ENCODE data around the gene RMND5A.

RMND5A gene

DNA sequence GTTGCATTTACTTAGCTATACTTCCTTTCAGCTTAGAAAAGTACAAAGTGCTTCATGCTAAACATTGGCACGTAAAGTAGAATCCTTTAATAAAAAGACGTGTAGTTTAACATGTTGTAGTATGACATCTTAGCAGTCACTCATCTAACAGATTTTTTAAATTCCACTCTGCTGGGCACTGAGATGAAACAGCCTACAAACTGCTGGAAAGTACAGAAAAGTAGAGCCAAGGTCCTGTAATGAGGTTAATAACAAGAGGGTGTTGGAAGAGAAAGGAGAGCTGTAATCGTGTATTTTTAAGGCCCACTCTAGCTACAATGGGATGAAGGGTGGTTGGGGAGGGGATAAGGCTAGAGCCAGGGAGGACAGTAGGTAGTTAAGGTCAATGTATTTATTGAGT is 59.9 kb downstream of the RMND5A start:
- CTCF ChIA-PET, result interaction anchor here (0.6 to 1.9 kb wide), 4 partner anchors 9 to 30 kb away, joined by 3 to 9 read pairs (median 4); no protein-coding TSS in a partner anchor
- Histone ChIP-seq H3K27ac (ENCODE audit: extremely low read depth, low read depth, low read length) (no peak overlapping the region), H3K9me3 (ENCODE audit: control insufficient read depth, insufficient read depth, low read depth, low read length) (no peaks in the 10 kb centered on the region), H3K36me3 (ENCODE audit: control insufficient read depth in 2 of 2, insufficient read depth in 1 of 2, low read length in 2 of 2) (peaks cover 0 to 18% of the 10 kb centered on the region in 2 experiments; a peak in 1 of 3 replicates), H3K4me1 (ENCODE audit: control insufficient read depth, insufficient read depth, low read length) (no peaks in the 10 kb centered on the region), H3K4me3 (ENCODE audit: low read depth, low read length) (no peak overlapping the region)
- TF ChIP-seq MEIS1 (CRISPR knock-in tag; IDR thresholded peaks at IDR 0.05; ENCODE audit: borderline replicate concordance), result no peak
- POLR2A ChIA-PET, result no interaction called here

- no peaks in the 10 kb centered on the region for H3K4me1 ChIP-seq (ENCODE audit: control insufficient read depth, insufficient read depth, low read length)
- no peak overlapping the region for H3K27ac ChIP-seq (ENCODE audit: extremely low read depth, low read depth, low read length)
- H3K9me3 ChIP-seq (ENCODE audit: control insufficient read depth, insufficient read depth, low read depth, low read length), result no peaks in the 10 kb centered on the region
- TF ChIP-seq ZNF558 (tag by site-specific recombination; IDR thresholded peaks at IDR 0.05) (no peak), ZNF692 (tag by site-specific recombination; IDR thresholded peaks at IDR 0.05) (no peak), ZNF560 (tag by site-specific recombination; IDR thresholded peaks at IDR 0.05; ENCODE audit: borderline replicate concordance) (no peak), ZNF350 (tag by site-specific recombination; IDR thresholded peaks at IDR 0.05) (no peak), ZSCAN16 (tag by site-specific recombination; IDR thresholded peaks at IDR 0.05) (no peak), ZNF202 (tag by site-specific recombination; IDR thresholded peaks at IDR 0.05; ENCODE audit: borderline replicate concordance) (no peak)
- TF ChIP-seq, protein P1, sequence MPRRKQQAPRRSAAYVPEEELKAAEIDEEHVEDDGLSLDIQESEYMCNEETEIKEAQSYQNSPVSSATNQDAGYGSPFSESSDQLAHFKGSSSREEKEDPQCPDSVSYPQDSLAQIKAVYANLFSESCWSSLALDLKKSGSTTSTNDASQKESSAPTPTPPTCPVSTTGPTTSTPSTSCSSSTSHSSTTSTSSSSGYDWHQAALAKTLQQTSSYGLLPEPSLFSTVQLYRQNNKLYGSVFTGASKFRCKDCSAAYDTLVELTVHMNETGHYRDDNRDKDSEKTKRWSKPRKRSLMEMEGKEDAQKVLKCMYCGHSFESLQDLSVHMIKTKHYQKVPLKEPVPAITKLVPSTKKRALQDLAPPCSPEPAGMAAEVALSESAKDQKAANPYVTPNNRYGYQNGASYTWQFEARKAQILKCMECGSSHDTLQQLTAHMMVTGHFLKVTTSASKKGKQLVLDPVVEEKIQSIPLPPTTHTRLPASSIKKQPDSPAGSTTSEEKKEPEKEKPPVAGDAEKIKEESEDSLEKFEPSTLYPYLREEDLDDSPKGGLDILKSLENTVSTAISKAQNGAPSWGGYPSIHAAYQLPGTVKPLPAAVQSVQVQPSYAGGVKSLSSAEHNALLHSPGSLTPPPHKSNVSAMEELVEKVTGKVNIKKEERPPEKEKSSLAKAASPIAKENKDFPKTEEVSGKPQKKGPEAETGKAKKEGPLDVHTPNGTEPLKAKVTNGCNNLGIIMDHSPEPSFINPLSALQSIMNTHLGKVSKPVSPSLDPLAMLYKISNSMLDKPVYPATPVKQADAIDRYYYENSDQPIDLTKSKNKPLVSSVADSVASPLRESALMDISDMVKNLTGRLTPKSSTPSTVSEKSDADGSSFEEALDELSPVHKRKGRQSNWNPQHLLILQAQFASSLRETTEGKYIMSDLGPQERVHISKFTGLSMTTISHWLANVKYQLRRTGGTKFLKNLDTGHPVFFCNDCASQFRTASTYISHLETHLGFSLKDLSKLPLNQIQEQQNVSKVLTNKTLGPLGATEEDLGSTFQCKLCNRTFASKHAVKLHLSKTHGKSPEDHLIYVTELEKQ (tag by site-specific recombination; IDR thresholded peaks at IDR 0.05; ENCODE audit: borderline replicate concordance), result no peak
- TF ChIP-seq, protein P2, sequence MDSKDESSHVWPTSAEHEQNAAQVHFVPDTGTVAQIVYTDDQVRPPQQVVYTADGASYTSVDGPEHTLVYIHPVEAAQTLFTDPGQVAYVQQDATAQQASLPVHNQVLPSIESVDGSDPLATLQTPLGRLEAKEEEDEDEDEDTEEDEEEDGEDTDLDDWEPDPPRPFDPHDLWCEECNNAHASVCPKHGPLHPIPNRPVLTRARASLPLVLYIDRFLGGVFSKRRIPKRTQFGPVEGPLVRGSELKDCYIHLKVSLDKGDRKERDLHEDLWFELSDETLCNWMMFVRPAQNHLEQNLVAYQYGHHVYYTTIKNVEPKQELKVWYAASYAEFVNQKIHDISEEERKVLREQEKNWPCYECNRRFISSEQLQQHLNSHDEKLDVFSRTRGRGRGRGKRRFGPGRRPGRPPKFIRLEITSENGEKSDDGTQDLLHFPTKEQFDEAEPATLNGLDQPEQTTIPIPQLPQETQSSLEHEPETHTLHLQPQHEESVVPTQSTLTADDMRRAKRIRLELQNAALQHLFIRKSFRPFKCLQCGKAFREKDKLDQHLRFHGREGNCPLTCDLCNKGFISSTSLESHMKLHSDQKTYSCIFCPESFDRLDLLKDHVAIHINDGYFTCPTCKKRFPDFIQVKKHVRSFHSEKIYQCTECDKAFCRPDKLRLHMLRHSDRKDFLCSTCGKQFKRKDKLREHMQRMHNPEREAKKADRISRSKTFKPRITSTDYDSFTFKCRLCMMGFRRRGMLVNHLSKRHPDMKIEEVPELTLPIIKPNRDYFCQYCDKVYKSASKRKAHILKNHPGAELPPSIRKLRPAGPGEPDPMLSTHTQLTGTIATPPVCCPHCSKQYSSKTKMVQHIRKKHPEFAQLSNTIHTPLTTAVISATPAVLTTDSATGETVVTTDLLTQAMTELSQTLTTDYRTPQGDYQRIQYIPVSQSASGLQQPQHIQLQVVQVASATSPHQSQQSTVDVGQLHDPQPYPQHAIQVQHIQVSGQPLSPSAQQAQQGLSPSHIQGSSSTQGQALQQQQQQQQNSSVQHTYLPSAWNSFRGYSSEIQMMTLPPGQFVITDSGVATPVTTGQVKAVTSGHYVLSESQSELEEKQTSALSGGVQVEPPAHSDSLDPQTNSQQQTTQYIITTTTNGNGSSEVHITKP (tag by site-specific recombination; IDR thresholded peaks at IDR 0.05), result no peak
- TF ChIP-seq, protein P3, sequence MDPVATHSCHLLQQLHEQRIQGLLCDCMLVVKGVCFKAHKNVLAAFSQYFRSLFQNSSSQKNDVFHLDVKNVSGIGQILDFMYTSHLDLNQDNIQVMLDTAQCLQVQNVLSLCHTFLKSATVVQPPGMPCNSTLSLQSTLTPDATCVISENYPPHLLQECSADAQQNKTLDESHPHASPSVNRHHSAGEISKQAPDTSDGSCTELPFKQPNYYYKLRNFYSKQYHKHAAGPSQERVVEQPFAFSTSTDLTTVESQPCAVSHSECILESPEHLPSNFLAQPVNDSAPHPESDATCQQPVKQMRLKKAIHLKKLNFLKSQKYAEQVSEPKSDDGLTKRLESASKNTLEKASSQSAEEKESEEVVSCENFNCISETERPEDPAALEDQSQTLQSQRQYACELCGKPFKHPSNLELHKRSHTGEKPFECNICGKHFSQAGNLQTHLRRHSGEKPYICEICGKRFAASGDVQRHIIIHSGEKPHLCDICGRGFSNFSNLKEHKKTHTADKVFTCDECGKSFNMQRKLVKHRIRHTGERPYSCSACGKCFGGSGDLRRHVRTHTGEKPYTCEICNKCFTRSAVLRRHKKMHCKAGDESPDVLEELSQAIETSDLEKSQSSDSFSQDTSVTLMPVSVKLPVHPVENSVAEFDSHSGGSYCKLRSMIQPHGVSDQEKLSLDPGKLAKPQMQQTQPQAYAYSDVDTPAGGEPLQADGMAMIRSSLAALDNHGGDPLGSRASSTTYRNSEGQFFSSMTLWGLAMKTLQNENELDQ (tag by site-specific recombination; IDR thresholded peaks at IDR 0.05; ENCODE audit: low read depth), result no peak
- ChIA-PET CTCF (interaction anchor here (1.7 to 1.9 kb wide), 2 partner anchors 11 to 16 kb away, joined by 5 to 6 read pairs; no protein-coding TSS in a partner anchor), POLR2A (no interaction called here)
- peaks cover 0 to 8% of the 10 kb centered on the region in 2 experiments; a peak in 1 of 3 replicates for H3K36me3 ChIP-seq (ENCODE audit: control insufficient read depth in 2 of 2, insufficient read depth in 1 of 2, low read length in 2 of 2)
- no peak overlapping the region for H3K4me3 ChIP-seq (ENCODE audit: low read depth, low read length)
Measured at GRCh38 chr2:86781363-86781762, 61.3 kb downstream of the RMND5A start.
